ENCODE results near the gene DNAJB7. TPM values are rescaled to one million over a fixed set of nuclear protein-coding genes. Genes with fewer than 3 reads are reported as not detected.

DNAJB7 gene
- total and polyA plus RNA-seq, 2 of the 13 experiments (the other 11 are each of a cell fraction or from before 2014, with no cell fraction given): not detected

DNA sequence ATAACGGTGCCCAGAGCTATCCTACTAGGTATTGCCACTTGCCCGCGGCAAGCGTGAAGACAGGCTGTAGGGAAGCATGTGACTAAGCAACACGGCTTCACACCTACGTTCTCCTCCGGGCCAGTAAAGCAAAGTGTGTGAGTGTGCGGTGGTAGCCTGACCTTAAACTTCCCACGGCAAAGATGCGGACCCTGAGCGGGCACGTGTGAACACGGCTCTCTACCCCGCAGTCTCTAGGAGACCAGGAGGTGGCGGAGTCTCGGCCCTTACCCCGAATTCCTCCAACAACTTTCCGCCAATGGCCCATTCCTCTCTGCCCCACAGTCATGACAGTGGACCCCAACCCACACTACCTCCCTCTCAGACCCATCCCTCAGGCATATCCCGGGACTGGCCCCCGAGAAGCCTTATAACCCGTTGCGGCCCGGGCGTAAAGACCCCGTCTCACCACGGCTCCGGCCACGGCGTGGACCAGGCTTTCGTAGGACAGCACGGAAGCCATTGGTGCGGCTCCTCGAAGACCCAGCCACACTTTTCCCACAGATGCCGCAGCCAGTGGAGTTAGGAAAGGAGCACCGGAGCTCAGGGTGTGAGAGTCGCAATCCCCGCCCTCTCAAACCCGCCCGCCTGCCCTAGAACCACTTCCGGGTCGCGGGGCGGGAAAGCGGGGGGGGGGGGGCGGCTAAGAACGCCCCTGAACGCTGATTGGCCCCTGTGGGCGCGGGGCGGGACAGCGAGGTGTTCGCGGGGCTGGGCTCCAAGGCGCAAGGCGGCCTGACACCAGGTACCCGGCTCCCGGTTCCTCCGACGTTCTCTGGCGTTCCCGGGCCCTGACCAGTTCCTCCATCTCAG is 42.9 kb downstream of the DNAJB7 start, which contains the start of gene SLC25A17 (continued):
- TF ChIP-seq FIP1L1 (IDR thresholded peaks at IDR 0.05; ENCODE audit: borderline replicate concordance, insufficient read depth, low read depth, low read length): no peak
- no peak for TF ChIP-seq MAFG (CRISPR knock-in tag; IDR thresholded peaks at IDR 0.05)
- TF ChIP-seq PAF1 (CRISPR knock-in tag; IDR thresholded peaks at IDR 0.05): no peak
- TF ChIP-seq, protein P1, sequence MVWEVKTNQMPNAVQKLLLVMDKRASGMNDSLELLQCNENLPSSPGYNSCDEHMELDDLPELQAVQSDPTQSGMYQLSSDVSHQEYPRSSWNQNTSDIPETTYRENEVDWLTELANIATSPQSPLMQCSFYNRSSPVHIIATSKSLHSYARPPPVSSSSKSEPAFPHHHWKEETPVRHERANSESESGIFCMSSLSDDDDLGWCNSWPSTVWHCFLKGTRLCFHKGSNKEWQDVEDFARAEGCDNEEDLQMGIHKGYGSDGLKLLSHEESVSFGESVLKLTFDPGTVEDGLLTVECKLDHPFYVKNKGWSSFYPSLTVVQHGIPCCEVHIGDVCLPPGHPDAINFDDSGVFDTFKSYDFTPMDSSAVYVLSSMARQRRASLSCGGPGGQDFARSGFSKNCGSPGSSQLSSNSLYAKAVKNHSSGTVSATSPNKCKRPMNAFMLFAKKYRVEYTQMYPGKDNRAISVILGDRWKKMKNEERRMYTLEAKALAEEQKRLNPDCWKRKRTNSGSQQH (CRISPR knock-in tag; IDR thresholded peaks at IDR 0.05; ENCODE audit: low read depth): no peak
- TF ChIP-seq REXO4 (CRISPR knock-in tag; IDR thresholded peaks at IDR 0.05; ENCODE audit: borderline replicate concordance): no peak
- no peak for TF ChIP-seq ZNF44 (CRISPR knock-in tag; IDR thresholded peaks at IDR 0.05)
- TF ChIP-seq, protein P2, sequence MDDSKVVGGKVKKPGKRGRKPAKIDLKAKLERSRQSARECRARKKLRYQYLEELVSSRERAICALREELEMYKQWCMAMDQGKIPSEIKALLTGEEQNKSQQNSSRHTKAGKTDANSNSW (CRISPR knock-in tag; IDR thresholded peaks at IDR 0.05; ENCODE audit: borderline replicate concordance): no peak
- TF ChIP-seq KLF9 (CRISPR knock-in tag; IDR thresholded peaks at IDR 0.05; ENCODE audit: low read depth): no peak
- TF ChIP-seq RXRB (CRISPR knock-in tag; IDR thresholded peaks at IDR 0.05; ENCODE audit: borderline replicate concordance): no peak
- TF ChIP-seq, protein P3, sequence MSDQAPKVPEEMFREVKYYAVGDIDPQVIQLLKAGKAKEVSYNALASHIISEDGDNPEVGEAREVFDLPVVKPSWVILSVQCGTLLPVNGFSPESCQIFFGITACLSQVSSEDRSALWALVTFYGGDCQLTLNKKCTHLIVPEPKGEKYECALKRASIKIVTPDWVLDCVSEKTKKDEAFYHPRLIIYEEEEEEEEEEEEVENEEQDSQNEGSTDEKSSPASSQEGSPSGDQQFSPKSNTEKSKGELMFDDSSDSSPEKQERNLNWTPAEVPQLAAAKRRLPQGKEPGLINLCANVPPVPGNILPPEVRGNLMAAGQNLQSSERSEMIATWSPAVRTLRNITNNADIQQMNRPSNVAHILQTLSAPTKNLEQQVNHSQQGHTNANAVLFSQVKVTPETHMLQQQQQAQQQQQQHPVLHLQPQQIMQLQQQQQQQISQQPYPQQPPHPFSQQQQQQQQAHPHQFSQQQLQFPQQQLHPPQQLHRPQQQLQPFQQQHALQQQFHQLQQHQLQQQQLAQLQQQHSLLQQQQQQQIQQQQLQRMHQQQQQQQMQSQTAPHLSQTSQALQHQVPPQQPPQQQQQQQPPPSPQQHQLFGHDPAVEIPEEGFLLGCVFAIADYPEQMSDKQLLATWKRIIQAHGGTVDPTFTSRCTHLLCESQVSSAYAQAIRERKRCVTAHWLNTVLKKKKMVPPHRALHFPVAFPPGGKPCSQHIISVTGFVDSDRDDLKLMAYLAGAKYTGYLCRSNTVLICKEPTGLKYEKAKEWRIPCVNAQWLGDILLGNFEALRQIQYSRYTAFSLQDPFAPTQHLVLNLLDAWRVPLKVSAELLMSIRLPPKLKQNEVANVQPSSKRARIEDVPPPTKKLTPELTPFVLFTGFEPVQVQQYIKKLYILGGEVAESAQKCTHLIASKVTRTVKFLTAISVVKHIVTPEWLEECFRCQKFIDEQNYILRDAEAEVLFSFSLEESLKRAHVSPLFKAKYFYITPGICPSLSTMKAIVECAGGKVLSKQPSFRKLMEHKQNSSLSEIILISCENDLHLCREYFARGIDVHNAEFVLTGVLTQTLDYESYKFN (CRISPR knock-in tag; conservative IDR thresholded peaks at IDR 0.05): no peak
- TF ChIP-seq, protein P4, sequence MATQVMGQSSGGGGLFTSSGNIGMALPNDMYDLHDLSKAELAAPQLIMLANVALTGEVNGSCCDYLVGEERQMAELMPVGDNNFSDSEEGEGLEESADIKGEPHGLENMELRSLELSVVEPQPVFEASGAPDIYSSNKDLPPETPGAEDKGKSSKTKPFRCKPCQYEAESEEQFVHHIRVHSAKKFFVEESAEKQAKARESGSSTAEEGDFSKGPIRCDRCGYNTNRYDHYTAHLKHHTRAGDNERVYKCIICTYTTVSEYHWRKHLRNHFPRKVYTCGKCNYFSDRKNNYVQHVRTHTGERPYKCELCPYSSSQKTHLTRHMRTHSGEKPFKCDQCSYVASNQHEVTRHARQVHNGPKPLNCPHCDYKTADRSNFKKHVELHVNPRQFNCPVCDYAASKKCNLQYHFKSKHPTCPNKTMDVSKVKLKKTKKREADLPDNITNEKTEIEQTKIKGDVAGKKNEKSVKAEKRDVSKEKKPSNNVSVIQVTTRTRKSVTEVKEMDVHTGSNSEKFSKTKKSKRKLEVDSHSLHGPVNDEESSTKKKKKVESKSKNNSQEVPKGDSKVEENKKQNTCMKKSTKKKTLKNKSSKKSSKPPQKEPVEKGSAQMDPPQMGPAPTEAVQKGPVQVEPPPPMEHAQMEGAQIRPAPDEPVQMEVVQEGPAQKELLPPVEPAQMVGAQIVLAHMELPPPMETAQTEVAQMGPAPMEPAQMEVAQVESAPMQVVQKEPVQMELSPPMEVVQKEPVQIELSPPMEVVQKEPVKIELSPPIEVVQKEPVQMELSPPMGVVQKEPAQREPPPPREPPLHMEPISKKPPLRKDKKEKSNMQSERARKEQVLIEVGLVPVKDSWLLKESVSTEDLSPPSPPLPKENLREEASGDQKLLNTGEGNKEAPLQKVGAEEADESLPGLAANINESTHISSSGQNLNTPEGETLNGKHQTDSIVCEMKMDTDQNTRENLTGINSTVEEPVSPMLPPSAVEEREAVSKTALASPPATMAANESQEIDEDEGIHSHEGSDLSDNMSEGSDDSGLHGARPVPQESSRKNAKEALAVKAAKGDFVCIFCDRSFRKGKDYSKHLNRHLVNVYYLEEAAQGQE (IDR thresholded peaks at IDR 0.05; ENCODE audit: borderline replicate concordance in 1 of 2, low read depth in 1 of 2, low read length in 2 of 2): no peak
- TF ChIP-seq, protein P5, sequence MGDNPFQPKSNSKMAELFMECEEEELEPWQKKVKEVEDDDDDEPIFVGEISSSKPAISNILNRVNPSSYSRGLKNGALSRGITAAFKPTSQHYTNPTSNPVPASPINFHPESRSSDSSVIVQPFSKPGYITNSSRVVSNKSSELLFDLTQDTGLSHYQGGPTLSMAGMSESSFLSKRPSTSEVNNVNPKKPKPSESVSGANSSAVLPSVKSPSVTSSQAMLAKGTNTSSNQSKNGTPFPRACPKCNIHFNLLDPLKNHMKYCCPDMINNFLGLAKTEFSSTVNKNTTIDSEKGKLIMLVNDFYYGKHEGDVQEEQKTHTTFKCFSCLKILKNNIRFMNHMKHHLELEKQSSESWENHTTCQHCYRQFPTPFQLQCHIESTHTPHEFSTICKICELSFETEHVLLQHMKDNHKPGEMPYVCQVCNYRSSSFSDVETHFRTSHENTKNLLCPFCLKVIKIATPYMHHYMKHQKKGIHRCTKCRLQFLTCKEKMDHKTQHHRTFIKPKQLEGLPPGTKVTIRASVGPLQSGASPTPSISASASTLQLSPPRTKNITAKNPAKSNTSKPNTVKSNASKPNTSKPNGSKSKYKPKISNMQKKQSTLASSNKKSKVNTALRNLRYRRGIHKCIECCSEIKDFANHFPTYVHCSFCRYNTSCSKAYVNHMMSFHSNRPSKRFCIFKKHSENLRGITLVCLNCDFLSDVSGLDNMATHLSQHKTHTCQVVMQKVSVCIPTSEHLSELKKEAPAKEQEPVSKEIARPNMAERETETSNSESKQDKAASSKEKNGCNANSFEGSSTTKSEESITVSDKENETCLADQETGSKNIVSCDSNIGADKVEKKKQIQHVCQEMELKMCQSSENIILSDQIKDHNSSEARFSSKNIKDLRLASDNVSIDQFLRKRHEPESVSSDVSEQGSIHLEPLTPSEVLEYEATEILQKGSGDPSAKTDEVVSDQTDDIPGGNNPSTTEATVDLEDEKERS (CRISPR knock-in tag; IDR thresholded peaks at IDR 0.05): no peak; the same call in 1 of the 2 replicates
- TF ChIP-seq, protein P6, sequence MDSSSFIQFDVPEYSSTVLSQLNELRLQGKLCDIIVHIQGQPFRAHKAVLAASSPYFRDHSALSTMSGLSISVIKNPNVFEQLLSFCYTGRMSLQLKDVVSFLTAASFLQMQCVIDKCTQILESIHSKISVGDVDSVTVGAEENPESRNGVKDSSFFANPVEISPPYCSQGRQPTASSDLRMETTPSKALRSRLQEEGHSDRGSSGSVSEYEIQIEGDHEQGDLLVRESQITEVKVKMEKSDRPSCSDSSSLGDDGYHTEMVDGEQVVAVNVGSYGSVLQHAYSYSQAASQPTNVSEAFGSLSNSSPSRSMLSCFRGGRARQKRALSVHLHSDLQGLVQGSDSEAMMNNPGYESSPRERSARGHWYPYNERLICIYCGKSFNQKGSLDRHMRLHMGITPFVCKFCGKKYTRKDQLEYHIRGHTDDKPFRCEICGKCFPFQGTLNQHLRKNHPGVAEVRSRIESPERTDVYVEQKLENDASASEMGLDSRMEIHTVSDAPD (CRISPR knock-in tag; IDR thresholded peaks at IDR 0.05): no peak
- no peak for TF ChIP-seq ZNF251 (CRISPR knock-in tag; IDR thresholded peaks at IDR 0.05)

Data from HepG2 (cell line).